ENCODE data around the gene ADIG.

The ADIG gene
- 0 to 0.05 (median 0) reads per million in 18 experiments for total RNA-seq

- no peak for DNase-seq
Observed at GRCh38 chr20:38581013-38581412, at the start of gene ADIG. Gene ADIG (plus strand): TSS chr20:38581197. CDS start chr20:38581251, 54 bp downstream.

- DNase-seq: no peak
Observed at GRCh38 chr20:38534756-38535155, 46.2 kb upstream of the ADIG start.

GRCh38 chr20:38536310-38536709 is 44.7 kb upstream of the ADIG start:
- DNase-seq: no peak

- no peak for DNase-seq
Observed at GRCh38 chr20:38537176-38537575, 43.8 kb upstream of the ADIG start.

DNA sequence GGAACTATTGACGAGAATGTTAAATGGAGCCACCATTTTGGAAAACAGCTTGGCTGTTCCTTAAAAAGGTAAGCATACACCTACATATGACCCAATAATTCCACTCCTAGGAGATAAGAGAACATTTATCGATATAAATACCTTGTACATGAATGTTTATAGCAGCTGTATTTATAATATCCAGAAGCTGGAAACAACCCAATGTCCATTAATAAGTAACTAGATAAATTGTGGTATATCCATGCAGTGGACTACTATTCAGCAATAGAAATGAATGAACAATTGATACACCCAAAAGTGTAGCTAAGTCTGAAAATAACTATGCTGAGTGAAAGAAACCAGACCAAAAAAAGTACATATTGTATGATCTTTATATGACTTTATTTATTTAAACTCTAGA is 42.2 kb upstream of the ADIG start:
- DNase-seq: no peak

GRCh38 chr20:38543014-38543906 is 37.7 kb upstream of the ADIG start:
- DNase-seq: no peak

- no peak for DNase-seq
Observed at GRCh38 chr20:38545771-38546170, 35.2 kb upstream of the ADIG start.

DNA sequence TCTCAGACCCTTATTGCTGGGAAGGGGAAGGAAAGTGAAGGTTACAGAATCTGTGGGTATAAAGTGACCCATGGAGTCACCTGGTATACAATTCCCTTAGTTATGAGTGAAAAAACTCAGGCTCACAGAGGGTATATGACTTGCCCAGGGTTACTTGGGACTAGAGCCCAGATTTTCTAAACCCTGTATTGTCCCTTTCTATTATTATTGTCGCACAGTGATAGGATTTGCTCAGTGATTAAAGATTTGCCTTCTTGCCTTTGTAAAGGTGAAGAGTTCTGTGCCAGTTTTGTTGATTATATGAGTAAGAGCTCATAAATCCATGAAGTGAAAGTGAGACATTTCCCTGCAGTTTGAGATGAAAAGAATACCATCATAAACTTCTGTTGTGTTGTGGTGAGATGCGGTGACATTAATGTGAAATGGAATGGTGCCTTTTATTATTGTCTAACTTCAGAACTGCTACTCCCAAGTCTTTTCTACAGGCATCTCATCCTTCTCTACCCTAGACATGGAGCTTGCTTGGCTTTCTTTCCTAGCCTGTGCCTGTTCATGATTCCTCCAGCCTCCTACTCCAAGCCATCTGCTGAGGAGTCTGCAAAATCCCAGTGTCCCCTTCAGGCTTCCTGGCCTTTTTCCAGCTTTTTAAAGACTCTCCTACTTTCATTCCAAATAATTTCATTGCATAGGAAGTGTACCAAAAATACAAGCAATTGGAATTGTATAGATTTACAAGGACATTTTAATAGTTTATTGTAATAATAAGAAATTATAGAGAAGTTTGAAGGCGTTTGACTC is 33.5 kb upstream of the ADIG start:
- DNase-seq: no peak

- DNase-seq: no peak
Observed at GRCh38 chr20:38548356-38549083, 32.5 kb upstream of the ADIG start.

- DNase-seq: no peak
Observed at GRCh38 chr20:38550274-38550673, 30.7 kb upstream of the ADIG start.

GRCh38 chr20:38551056-38551626 is 29.9 kb upstream of the ADIG start:
- no peak for DNase-seq

DNA sequence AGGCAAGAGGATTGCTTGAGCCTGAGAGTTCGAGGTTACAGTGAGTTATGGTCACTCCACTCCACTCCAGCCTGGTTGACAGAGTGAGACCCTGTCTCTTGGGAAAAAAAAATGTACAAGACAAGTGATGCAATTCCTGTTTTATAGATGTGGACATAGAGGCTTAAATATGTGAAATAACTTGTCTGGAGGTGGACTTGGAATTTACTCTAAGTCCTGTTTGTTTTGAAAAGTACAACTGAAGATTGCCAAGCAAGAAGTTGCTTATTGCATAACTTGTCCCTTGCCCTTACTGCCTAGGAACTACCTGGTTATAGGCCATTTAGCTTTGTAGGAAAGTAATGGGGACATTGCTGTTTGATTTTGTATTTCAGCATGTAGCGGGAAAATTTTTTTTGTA is 26.0 kb upstream of the ADIG start:
- no peak for DNase-seq

DNA sequence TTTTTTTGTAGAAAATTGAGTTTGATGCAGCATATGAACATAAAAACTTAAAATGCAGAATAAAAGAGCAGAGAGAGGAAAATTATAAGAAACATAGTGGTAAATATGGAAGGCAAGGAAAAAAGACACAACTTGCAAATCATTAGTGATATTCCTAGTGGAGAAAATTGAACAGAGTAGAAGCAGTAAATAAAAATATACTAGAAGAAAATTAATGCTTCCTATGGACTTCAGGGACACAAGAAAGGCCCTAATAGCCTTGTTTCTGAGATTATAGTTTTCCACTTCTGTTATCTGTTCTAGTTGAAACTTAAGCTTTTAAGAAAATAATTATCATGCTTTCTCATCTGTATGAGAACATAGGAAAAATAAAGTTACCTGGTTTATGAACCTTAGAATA is 25.6 kb upstream of the ADIG start:
- no peak for DNase-seq

DNA sequence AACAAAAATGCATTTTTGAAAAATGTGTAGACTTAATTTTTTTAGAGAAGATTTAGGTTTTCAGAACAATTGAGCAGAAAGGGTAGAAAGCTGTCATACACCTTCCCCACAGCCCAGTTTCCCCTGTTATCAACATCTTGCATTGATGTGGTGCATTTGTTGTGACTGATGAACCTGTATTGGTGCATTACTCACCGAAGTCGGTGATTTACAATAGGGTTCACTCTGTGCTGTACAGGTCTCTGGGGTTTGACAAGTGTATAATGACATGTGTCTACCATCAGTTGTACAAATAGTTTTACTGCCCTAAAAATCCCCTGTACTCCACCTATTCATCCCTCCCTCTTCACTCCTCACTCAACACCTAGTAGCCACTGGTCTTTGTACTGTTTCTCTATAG is 23.8 kb upstream of the ADIG start:
- DNase-seq: no peak

DNA sequence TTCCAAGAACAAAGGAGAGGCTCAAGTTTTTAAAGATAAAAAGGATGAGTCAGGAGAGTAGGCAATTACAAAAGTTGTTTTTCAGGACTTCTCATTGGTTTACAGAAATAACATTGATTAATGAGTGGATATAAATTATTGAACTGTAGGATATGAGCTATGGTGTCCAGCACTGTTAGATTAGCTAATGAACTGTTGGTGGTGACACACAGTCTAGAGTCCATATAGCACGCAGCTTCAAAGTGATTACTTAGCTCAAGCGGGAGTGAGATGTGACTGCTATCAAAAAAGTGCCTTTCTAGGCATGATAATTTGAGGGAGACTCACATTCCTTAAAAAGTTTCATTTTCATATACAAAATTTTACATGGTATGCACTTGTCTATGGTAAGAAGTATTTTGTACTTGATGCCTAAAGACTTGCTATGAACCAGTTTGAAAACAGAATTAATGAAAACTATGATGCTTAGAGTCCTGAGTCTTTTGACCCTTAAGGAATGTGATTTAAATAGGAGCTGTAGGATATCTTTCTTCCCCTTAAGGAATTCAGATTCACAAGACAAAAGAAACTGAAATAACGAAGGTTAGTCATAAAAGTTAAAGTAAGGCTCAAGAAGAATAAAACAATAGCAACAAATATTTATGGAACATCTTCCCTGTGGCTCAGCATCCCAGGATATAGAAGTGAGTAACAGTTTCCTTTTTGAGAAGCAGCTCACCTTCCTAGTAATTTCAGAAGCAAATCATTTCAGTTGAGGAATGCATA is 22.2 kb upstream of the ADIG start:
- no peak for DNase-seq

DNA sequence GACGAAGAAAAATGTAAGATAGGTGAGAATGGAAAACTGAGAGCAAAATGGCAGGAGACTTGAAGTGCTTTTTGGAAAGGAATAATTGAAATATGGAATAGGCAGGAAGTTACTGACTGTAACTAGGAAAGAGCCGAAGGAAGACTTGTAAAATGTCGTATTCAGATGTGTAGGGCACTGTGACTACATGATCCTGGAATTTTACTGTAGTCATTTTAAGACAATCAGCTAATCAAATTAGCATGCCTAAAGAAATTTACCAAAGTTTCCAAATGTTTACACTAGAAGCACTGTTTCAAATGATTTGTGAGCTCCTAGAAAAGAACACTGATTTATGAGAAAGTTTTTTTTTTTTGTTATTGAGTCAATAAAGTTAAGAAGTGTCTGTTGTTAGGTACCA is 21.2 kb upstream of the ADIG start:
- no peak for DNase-seq

- no peak for DNase-seq
Observed at GRCh38 chr20:38563802-38564431, 17.1 kb upstream of the ADIG start.

DNA sequence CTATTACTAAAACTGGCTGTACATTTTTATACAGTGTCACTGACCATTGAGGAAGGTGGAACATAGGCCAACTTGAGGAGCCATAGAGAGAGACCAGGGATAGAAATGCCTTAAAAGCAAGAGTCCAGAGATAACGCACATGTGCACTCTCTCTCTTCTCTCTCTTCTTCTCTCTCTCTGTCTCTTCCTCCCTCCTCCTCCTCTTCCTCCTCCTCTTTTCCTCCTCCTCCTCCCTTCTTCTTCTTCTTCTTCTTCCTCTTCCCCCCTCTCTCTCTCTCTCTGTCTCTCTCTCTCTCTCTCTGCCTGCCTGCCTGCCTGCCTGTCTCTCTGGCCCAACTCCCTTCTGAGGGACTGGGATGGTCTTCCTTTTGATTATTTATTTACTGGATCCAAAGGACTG is 16.3 kb upstream of the ADIG start:
- DNase-seq: no peak

GRCh38 chr20:38566036-38566598 is 14.9 kb upstream of the ADIG start:
- DNase-seq: no peak

GRCh38 chr20:38569747-38570525 is 11.1 kb upstream of the ADIG start:
- DNase-seq: peak; percentile 71 to 77

All from inflammatory macrophage (primary cell).